K562 (cell line): ENCODE results near the gene TIMM44. TPM values are rescaled to one million over a fixed set of nuclear protein-coding genes. Genes with fewer than 3 reads are reported as not detected.

Experiments used
- ATAC-seq: fragments of 200-7000 bp; cut with Tn5 transposase; 3 replicates; pipeline ENCODE4 v1.9.1; 2020; ENCODE audit warnings: moderate library complexity
- BruUV-seq: library from RNA; stranded (reverse); fragments of 400-500 nt; replicated peaks from 2 replicates; lab custom pipeline; 2021; lab: Mats Ljungman, UMichigan
- CTCF ChIA-PET: fragments of 300-600 bp; formaldehyde crosslinking; extraction: SDS; loops from one replicate; lab custom pipeline; 2021; ENCODE audit warnings: low intra/inter-chr PET ratio; lab: Yijun Ruan, JAX
- POLR2A ChIA-PET: fragments of 300-600, 350-650 bp; sonication (Branson Sonifier 250); formaldehyde crosslinking; extraction: SDS; loops from one replicate; lab custom pipeline; 2021; ENCODE audit warnings: antibody characterized with exemption, inconsistent platforms; lab: Yijun Ruan, JAX
- DNase-seq, 4 experiments: peaks; one replicate each; pipeline versions ENCODE4 v3.0.0 to v3.0.0-alpha.2; 2011 to 2018; ENCODE audit warnings: low spot score in 3 of 4, mixed read lengths in 3 of 4; ENCODE audit errors: extremely low read depth in 1 of 4
- FAIRE-seq: peaks from 2 replicates; lab custom pipeline; 2011; peaks lifted over from hg19 to GRCh38; lab: Jason Lieb, UNC
- H2AFZ ChIP-seq: 2 replicates; pipeline ENCODE4 v1.6.0; 2011; ENCODE audit warnings: low read depth, low read length, control low read depth, inconsistent platforms
- H3K27ac ChIP-seq: fragments of 200-600 bp; 3 replicates; pipeline ENCODE4 v1.8.0; 2011; ENCODE audit warnings: low read depth, mild to moderate bottlenecking, control low read depth, inconsistent platforms, low read length, moderate library complexity, mixed read lengths; ENCODE audit errors: extremely low read depth
- H3K27me3 ChIP-seq, 2 experiments: fragments of 300-600 bp in 1 of 2; 2 replicates in 1 of 2; 3 replicates in 1 of 2; pipeline versions ENCODE4 v1.6.0 to v1.8.0; 2011; ENCODE audit warnings: inconsistent platforms in 2 of 2, low read length in 2 of 2, mild to moderate bottlenecking in 1 of 2, mixed read lengths in 1 of 2, moderate library complexity in 1 of 2; ENCODE audit not compliant: control insufficient read depth in 2 of 2, insufficient read depth in 2 of 2
- H3K36me3 ChIP-seq: fragments of 300-600 bp; 3 replicates; pipeline ENCODE4 v1.8.0; 2011; ENCODE audit warnings: mild to moderate bottlenecking, low read length, inconsistent platforms; ENCODE audit not compliant: control insufficient read depth, insufficient read depth
- H3K4me1 ChIP-seq, 2 experiments: fragments of 200-600 bp in 1 of 2; replicated peaks in 1 of 2; 2 replicates in 1 of 2; 3 replicates in 1 of 2; pipeline versions ENCODE4 v1.5.1 to v1.8.0; 2011; ENCODE audit warnings: inconsistent platforms in 2 of 2, low read length in 2 of 2, mild to moderate bottlenecking in 1 of 2, mixed read lengths in 1 of 2, moderate library complexity in 1 of 2; ENCODE audit not compliant: control insufficient read depth in 2 of 2, insufficient read depth in 2 of 2
- H3K4me2 ChIP-seq: 2 replicates; pipeline ENCODE4 v1.6.1; 2011; ENCODE audit warnings: low read length, control low read depth, inconsistent platforms, mixed read lengths; ENCODE audit not compliant: insufficient read depth
- H3K4me3 ChIP-seq: fragments of 200-600 bp; sonication (generic), shearing (Covaris generic); 2 replicates; pipeline ENCODE4 v1.5.1; 2016; ENCODE audit warnings: control low read depth, inconsistent platforms
- H3K79me2 ChIP-seq: fragments of 200-600 bp; 3 replicates; pipeline ENCODE4 v1.8.0; 2011; ENCODE audit warnings: low read length, inconsistent platforms; ENCODE audit not compliant: control insufficient read depth, insufficient read depth
- H3K9ac ChIP-seq, 2 experiments: 2 replicates each; pipeline versions ENCODE4 v1.6.0 to v1.6.1; 2011; ENCODE audit warnings: low read depth in 2 of 2, low read length in 2 of 2, control low read depth in 1 of 2, inconsistent platforms in 1 of 2, mild to moderate bottlenecking in 1 of 2, mixed read lengths in 1 of 2; ENCODE audit not compliant: insufficient read depth in 1 of 2
- H3K9me1 ChIP-seq: one replicate; pipeline ENCODE4 v1.6.0; 2011; ENCODE audit warnings: inconsistent platforms, mild to moderate bottlenecking, low read length, moderate library complexity; ENCODE audit not compliant: control insufficient read depth, insufficient read depth
- H3K9me3 ChIP-seq: replicated peaks from 2 replicates; pipeline ENCODE4 v1.5.1; 2011; ENCODE audit warnings: low read depth, low read length, inconsistent platforms; ENCODE audit not compliant: control insufficient read depth, insufficient read depth
- H4K20me1 ChIP-seq: replicated peaks from 2 replicates; pipeline ENCODE4 v1.6.1; 2011; ENCODE audit warnings: low read length, inconsistent platforms, mixed read lengths; ENCODE audit not compliant: control insufficient read depth, insufficient read depth
- CGGBP1 ChIP-seq: fragments of 250-450 bp; sonication (Bioruptor Pico); IDR thresholded peaks from 2 replicates; pipeline ENCODE4 v1.9.0; 2021; ENCODE audit warnings: mild to moderate bottlenecking
- LARP7 ChIP-seq: fragments of 450-650 bp; IDR thresholded peaks from 2 replicates; pipeline ENCODE4 v1.6.1; 2016
- MITF ChIP-seq: IDR thresholded peaks from 2 replicates; pipeline ENCODE4 v1.6.1; 2014; ENCODE audit warnings: antibody characterized with exemption
- SRSF9 ChIP-seq: fragments of 200-400 bp; formaldehyde crosslinking; IDR thresholded peaks from 2 replicates; pipeline ENCODE4 v1.6.1; 2017; ENCODE audit warnings: low read depth, low read length, borderline replicate concordance
- ZNF316 ChIP-seq: fragments of 450-650 bp; IDR thresholded peaks from 2 replicates; pipeline ENCODE4 v1.6.1; 2016
- WGBS: fragments of 100-300 bp; shearing (Covaris generic); methylation state at CpG from one replicate; pipeline ENCODE4 v1.1.6; 2016; ENCODE audit warnings: low coverage, mixed read lengths; ENCODE audit not compliant: insufficient coverage; ENCODE audit errors: missing lambda C conversion rate; 5-methylcytosine and 5-hydroxymethylcytosine counted together
- in situ Hi-C: fragments of 300-500 bp; cut with MboI; formaldehyde crosslinking; loops from 4 replicates; pipeline ENCODE4 v1.15.0; 2018; ENCODE audit warnings: inconsistent platforms, mixed read lengths
- intact Hi-C: fragments of 100-400 bp; cut with micrococcal nuclease; formaldehyde crosslinking; loops from 2 replicates; pipeline ENCODE4 v1.14.2; 2022
- polyA plus RNA-seq, 8 experiments: library from polyadenylated mRNA; depleted of rRNA in 4 of 8; stranded (reverse) in 5 of 8; unstranded in 3 of 8; fragments of >200 nt; fragmentation: Nextera tagmentation in 2 of 8; fragmentation: Illumina TruSeq in 1 of 8; extraction: Ambion mirVana in 2 of 8; extraction: Trizol in 1 of 8; gene quantifications; 2 replicates each; pipeline versions ENCODE4 v1.2.1 to v1.2.3, GENCODE V29; 2011 to 2014; ENCODE audit warnings: inconsistent platforms in 1 of 8, missing spikeins in 1 of 8
- total RNA-seq, 7 experiments: library from RNA; depleted of rRNA in 6 of 7; stranded (reverse); fragments of >200 nt in 6 of 7; fragmentation: Illumina TruSeq in 2 of 7; extraction: Trizol in 2 of 7; gene quantifications; 2 replicates each; pipeline versions ENCODE4 v1.2.1 to v1.2.3, GENCODE V29; 2011 to 2021; ENCODE audit warnings: low replicate concordance in 1 of 7

The TIMM44 gene
- total and polyA plus RNA-seq, 9 of the 15 experiments (the other 6 are each of a cell fraction or from before 2014, with no cell fraction given) = 10.3 to 231 (median 89.3) TPM

GRCh38 chr19:7909471-7910067 lies 33.9 kb downstream of the TIMM44 start:
- Histone ChIP-seq H3K36me3 (peaks cover 61% of the 10 kb centered on the region; the same call in 2 of the 3 replicates), H2AFZ (no peak overlapping the region), H3K4me2 (no peak overlapping the region), H3K27me3 (no peaks in the 10 kb centered on the region), H3K27ac (no peak overlapping the region), H3K4me3 (no peak overlapping the region), H3K9me3 (no peaks in the 10 kb centered on the region), H3K9me1 (peaks cover 6% of the 10 kb centered on the region), H3K4me1 (peaks cover 7 to 92% of the 10 kb centered on the region in 2 experiments; a peak in 4 of 5 replicates), H3K9ac (peak overlapping the region in 1 of 2 experiments; percentile 2; a peak in 1 of 4 replicates), H3K79me2 (peaks cover 38% of the 10 kb centered on the region), H4K20me1 (no peaks in the 10 kb centered on the region)
- 97% methylated on average over 5 of the region's 21 CpGs for WGBS
- BruUV-seq = no TSS peak
- CTCF ChIA-PET = no interaction called here
- DNase-seq (no peak), FAIRE-seq (no peak), ATAC-seq (no peak)
- in situ Hi-C loops (no loop called here), intact Hi-C loops (no loop called here)
- no peak for TF ChIP-seq SRSF9
- no peak for TF ChIP-seq ZNF316
- no peak for TF ChIP-seq MITF
- TF ChIP-seq LARP7 = no peak
- TF ChIP-seq CGGBP1 = no peak
- POLR2A ChIA-PET = interaction anchor here (0.6 kb wide), 1 partner anchor 40 kb away, joined by 3 read pairs; no protein-coding TSS in a partner anchor
